M059J (cell line): ENCODE measurements around the gene JAKMIP1. TPM values are rescaled to one million over a fixed set of nuclear protein-coding genes. Genes with fewer than 3 reads are reported as not detected.

ENCODE experiments used
- DNase-seq: peaks from one replicate; pipeline ENCODE4 v3.0.0-alpha.2; 2012; ENCODE audit warnings: low read depth
- total RNA-seq: library from RNA; depleted of rRNA; stranded (reverse); fragments of >200 nt; shearing (Covaris generic); gene quantifications from 2 replicates; pipeline ENCODE4 v1.2.3, GENCODE V29; 2014

JAKMIP1 gene
- total RNA-seq, 1 experiment from 2014 or later, result not detected

GRCh38 chr4:6042293-6043063 lies 157.9 kb downstream of the JAKMIP1 start:
- DNase-seq, result no peak

GRCh38 chr4:6041800-6042199 lies 158.5 kb downstream of the JAKMIP1 start:
- DNase-seq, result no peak

DNA sequence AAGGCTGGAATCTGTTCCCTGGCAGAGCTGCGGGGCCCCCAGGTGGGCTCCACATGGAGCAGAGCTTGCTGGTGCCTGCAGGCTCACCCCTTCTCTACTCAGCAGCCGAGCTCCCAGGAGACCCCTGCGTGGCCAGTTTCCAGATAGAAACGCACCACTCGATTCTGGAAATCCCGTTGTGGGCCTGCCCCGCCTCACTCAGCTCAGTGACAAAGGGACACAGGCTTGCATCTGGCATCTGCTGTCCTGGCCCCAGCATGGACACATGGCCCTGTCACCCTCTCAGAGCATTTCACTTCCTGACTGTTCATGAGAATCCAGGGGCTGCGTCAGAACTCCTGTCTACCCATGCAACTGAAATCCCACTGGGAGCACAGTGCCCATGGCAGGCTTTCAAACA lies 161.6 kb downstream of the JAKMIP1 start:
- DNase-seq, result no peak

DNA sequence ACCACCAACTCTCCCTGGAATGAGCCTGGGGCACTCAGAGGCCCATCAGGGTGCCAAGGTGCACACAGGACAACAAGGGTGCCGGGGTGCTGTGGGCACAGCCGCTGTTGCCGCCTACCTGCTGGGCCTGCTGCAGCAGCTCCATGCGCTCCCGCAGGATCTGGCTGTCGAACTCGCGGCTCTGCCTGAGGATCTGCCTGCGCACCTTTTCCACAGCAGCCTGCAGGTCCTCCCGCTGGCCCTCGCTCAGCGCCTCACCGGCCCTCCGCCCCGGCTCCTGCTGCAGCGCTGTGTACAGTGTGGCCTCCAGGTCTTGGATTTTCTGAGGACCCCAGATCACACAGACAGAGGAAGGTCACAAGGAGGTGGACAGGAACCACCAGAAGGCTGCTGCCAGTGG lies 164.6 kb downstream of the JAKMIP1 start:
- no peak for DNase-seq

GRCh38 chr4:6033381-6033780 lies 167.0 kb downstream of the JAKMIP1 start:
- no peak for DNase-seq

DNA sequence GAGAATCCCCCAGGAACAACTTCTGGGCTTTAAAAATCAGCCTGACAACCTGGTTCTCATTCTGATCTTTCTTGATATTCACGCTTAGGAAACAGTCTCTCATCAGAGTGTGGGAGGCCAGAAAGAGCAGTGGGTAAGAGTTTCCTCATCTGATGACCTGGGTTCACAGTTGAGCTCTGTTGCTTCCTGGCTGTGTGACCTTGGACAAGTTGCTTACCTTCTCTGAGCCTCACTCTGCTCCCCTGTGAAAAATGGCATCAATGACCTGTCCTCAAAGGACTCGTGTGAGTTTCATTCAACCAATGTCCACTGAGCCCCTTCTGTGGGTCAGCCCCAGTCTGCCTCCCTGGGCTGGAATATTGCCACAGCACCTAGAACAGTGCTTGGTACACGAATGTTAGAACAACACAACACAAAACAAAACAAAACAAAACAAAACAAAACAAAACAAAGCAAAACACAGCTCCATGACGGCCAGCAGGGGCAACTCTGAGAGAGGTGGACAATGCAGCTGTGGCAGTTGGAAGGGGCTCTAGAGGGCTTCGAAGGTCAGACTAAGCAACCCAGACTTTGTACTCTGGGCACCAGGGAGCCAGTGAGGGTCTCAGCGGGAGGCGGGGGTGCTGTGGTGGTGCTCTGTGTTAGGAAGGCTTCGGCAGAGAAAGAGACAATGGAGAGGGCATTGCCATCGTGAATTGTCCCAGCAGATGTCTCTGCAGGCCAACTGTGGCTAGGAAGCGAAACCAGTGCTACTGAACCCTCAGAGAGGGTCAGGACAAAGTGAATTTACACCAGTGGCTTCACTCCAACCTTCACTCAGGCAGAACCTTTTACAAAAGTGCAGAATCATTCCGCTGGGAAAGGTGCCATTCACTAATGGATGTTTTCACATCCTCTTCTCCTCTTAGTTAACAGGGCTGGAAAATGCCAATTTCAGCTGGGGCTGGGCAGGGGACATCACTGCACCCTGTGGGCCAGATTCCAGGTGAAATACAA lies 167.8 kb downstream of the JAKMIP1 start:
- DNase-seq, result peak; percentile 6

- no peak for DNase-seq
Measured at GRCh38 chr4:6031846-6032245, 168.5 kb downstream of the JAKMIP1 start.

DNA sequence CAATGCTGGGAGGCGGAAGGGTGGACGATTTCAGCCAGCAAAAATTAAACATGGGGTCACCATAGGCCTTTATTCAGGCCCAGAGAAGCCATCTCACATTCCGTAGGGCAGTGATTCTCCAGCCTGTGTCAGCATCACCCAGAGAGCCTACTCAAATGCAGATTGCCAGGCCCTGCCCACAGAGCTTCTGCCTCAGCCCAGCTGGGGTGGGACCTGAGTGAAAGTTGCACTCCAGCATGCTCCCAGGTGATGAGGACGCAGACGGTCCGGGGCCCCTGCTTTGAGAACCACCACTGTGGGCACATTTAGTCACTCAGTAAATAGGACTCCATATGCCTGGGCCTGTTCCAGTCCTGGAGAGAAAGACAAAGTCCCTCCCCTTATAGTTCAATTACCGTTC lies 169.7 kb downstream of the JAKMIP1 start:
- no peak for DNase-seq

DNA sequence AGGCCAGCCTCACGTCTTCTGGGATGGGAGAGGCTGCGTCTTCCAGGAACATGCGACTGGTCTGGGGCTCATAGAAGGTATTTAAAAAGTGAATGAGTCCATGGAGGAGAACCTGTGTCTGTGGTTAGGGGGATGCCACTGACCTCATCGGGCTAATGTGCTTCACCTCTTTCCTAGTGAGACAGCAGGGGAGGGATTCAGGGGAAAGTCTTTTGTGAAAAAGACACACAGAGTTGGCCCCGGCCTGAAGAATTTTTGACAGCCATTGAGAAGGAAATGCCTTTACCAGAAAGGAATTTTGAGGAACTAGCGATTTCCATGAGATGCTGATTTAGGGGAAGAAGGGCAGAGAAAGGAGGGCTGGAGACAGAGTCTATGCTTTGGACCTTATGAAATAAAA lies 171.1 kb downstream of the JAKMIP1 start:
- DNase-seq, result no peak

- no peak for DNase-seq
Measured at GRCh38 chr4:6028168-6028567, 172.2 kb downstream of the JAKMIP1 start.

- peak; percentile 3 for DNase-seq
Measured at GRCh38 chr4:6027392-6027791, 173.0 kb downstream of the JAKMIP1 start.

DNA sequence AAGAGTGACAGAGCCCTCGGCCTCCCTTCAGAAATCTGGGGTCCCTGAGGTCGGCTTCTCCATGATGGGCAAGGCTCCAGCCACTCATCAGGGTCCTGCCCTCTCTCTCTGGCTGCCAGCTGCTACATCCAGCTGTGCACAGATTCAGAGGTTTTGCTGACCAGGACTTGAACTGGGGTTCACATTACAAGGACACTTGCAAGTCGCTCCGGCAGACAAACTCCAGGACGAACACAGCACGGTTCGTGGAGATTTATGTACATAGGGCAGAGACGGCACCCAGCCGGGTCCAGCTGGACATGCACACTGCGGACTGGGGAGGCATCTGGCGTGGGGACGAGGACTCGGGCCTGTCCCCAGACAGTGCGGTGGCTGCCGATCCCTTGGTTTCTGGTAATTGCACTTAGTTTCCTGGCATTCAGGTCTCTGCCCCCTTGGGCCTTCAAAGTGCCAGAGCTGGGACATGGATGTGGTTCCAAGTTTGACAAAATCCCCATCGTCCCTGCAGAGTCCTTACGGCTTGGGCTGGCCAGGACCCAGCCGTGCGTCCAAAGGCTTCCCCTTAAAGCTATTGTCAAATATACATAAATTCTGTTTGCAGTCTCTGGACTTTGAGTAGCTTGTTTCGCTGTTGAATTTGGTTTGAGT lies 175.9 kb downstream of the JAKMIP1 start:
- DNase-seq, result no peak

GRCh38 chr4:6023731-6024130 lies 176.6 kb downstream of the JAKMIP1 start:
- DNase-seq, result no peak

DNA sequence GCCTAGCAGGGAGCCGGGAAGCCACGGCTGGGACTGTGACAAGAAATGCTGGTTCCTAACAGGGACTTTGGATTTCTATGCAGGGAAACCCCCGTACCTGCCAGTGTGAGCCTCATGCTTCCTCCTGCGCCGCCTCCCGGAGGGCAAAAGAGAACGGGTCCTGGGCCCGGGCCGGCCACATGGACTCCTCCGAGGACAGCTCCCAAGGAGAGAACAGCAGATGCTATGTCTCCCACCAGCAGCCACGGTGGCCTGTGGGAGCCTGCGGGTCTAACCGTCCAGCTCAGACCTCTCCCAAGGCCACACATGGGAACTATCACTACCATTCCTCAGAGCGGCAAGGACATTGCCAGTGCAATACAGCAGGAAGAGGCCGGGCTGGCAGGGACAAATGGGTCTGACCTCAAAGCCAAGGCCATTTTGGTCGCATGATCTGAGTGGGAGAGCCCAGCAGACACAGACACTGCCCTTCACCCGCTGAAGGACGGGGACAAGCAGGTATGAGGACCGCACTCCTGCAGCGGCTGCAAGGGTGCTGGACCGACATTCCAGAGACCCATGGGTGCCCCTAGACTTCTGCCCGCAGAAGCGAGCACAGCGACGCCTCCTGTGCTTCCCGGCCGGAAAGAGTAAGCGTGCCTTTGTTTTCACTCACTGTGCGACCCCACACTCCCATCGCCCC lies 177.6 kb downstream of the JAKMIP1 start:
- DNase-seq, result no peak

- DNase-seq, result no peak
Measured at GRCh38 chr4:6021831-6022606, 178.3 kb downstream of the JAKMIP1 start.

GRCh38 chr4:6020613-6021012 lies 179.7 kb downstream of the JAKMIP1 start:
- no peak for DNase-seq

GRCh38 chr4:6019316-6020263 lies 180.8 kb downstream of the JAKMIP1 start:
- DNase-seq, result peak; percentile 40

DNA sequence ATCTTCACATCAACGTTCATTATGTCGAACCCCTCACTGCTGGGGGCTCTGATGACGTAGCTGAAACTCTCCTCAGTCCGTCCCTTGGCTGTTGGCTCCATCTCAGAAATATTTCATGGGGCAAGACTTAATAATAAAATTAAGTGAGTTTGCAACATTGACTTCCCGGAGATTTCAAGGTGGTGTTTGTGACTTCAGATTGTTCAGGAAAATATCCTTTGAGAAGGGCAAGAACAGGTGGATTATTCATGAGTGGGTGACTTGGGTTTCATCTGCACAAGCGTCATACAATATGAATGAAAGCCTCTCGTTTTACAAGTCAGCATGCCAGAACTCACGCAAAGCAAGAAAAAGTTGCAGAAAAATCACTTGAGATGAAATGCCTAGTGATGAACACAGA lies 182.0 kb downstream of the JAKMIP1 start, which contains the start of gene C4orf50:
Gene C4orf50, minus strand, starts transcription at position 101 of the 400 bp plus-strand sequence.
- no peak for DNase-seq

GRCh38 chr4:6017800-6018199 lies 182.5 kb downstream of the JAKMIP1 start:
- no peak for DNase-seq

DNA sequence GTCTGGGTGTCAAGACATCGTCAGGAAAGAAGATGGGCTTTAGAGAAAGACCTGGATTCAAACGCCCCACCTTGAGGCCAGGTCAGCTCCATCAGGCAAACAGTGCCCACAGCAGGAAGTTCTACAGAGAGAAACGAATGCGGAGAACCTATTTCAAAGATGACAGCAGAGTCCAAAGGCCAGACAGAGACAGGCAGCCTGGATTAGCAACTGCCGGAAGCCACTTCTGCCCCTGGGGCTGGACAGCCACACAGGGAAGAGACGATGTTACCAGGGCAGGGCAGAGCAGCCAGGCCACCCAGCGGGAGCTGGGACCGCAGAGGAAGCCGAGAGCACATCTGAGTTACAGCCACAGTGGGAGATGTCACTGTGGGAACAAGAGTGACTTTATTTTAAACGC lies 183.3 kb downstream of the JAKMIP1 start:
- DNase-seq, result no peak
